IMR-90 (cell line): ENCODE results near the gene EIF1. TPM values are rescaled to one million over a fixed set of nuclear protein-coding genes. Genes with fewer than 3 reads are reported as not detected.

Source experiments
- ATAC-seq: fragments of 200-7000 bp; cut with Tn5 transposase; 2 replicates; pipeline ENCODE4 v1.9.1; 2020; ENCODE audit warnings: low read depth, mild to moderate bottlenecking, moderate library complexity
- BruUV-seq: library from RNA; stranded (reverse); fragments of 400-500 nt; replicated peaks from 2 replicates; lab custom pipeline; 2021; lab: Mats Ljungman, UMichigan
- CTCF ChIA-PET: fragments of 300-600 bp; formaldehyde crosslinking; extraction: SDS; loops from one replicate; lab custom pipeline; 2021; ENCODE audit warnings: antibody characterized with exemption; lab: Yijun Ruan, JAX
- POLR2A ChIA-PET: fragments of 300-600 bp; sonication (Branson Sonifier 250); formaldehyde crosslinking; loops from one replicate; lab custom pipeline; 2022; ENCODE audit warnings: antibody characterized with exemption; ENCODE audit not compliant: unreplicated experiment; lab: Charles Lee
- DNase-seq: peaks from one replicate; pipeline ENCODE4 v3.0.0; 2013
- H2AFZ ChIP-seq: replicated peaks from 2 replicates; pipeline ENCODE3; 2013; ENCODE audit warnings: low read length, mild to moderate bottlenecking; ENCODE audit not compliant: poor library complexity
- H2AK5ac ChIP-seq: 2 replicates; pipeline ENCODE4 v1.6.1; 2013; ENCODE audit warnings: low read depth, low read length, inconsistent platforms
- H2AK9ac ChIP-seq: replicated peaks from 2 replicates; pipeline ENCODE3; 2013; ENCODE audit warnings: mild to moderate bottlenecking, low read depth, low read length, moderate library complexity; ENCODE audit not compliant: poor library complexity
- H2BK120ac ChIP-seq: 2 replicates; pipeline ENCODE4 v1.6.1; 2013; ENCODE audit warnings: low read depth, low read length, inconsistent platforms
- H2BK15ac ChIP-seq: 3 replicates; pipeline ENCODE4 v1.6.1; 2013; ENCODE audit warnings: low read depth, low read length, inconsistent platforms
- H2BK20ac ChIP-seq: 2 replicates; pipeline ENCODE4 v1.6.1; 2013; ENCODE audit warnings: low read depth, mild to moderate bottlenecking, inconsistent platforms, low read length, moderate library complexity
- H2BK5ac ChIP-seq: 2 replicates; pipeline ENCODE4 v1.6.1; 2013; ENCODE audit warnings: mild to moderate bottlenecking, low read depth, low read length, inconsistent platforms; ENCODE audit not compliant: poor library complexity, severe bottlenecking
- H3K14ac ChIP-seq: replicated peaks from 2 replicates; pipeline ENCODE4 v1.6.1; 2013; ENCODE audit warnings: low read depth, low read length, inconsistent platforms
- H3K18ac ChIP-seq: 2 replicates; pipeline ENCODE4 v1.6.1; 2013; ENCODE audit warnings: low read depth, low read length, control low read depth
- H3K23ac ChIP-seq: 2 replicates; pipeline ENCODE4 v1.6.1; 2013; ENCODE audit warnings: low read depth, low read length, inconsistent platforms
- H3K27ac ChIP-seq: 2 replicates; pipeline ENCODE4 v1.5.1; 2013; ENCODE audit warnings: mild to moderate bottlenecking, control low read depth, low read length; ENCODE audit not compliant: insufficient read depth
- H3K27me3 ChIP-seq: 2 replicates; pipeline ENCODE4 v1.6.1; 2013; ENCODE audit warnings: low read length; ENCODE audit not compliant: control insufficient read depth, insufficient read depth
- H3K36me3 ChIP-seq: 2 replicates; pipeline ENCODE4 v1.6.1; 2013; ENCODE audit warnings: low read length, mixed read lengths; ENCODE audit not compliant: control insufficient read depth, insufficient read depth
- H3K4ac ChIP-seq: 2 replicates; pipeline ENCODE4 v1.6.1; 2013; ENCODE audit warnings: low read depth, low read length, inconsistent platforms
- H3K4me1 ChIP-seq: 2 replicates; pipeline ENCODE4 v1.6.1; 2013; ENCODE audit warnings: low read length, mixed read lengths; ENCODE audit not compliant: control insufficient read depth, insufficient read depth
- H3K4me2 ChIP-seq: 2 replicates; pipeline ENCODE4 v1.6.1; 2013; ENCODE audit warnings: low read depth, mild to moderate bottlenecking, control low read depth, low read length, moderate library complexity
- H3K4me3 ChIP-seq: 2 replicates; pipeline ENCODE4 v1.5.1; 2013; ENCODE audit warnings: low read depth, mild to moderate bottlenecking, control low read depth, low read length, moderate library complexity; ENCODE audit not compliant: insufficient read depth
- H3K56ac ChIP-seq: 2 replicates; pipeline ENCODE4 v1.6.1; 2013; ENCODE audit warnings: low read length, inconsistent platforms; ENCODE audit not compliant: insufficient read depth; ENCODE audit errors: extremely low read depth
- H3K79me1 ChIP-seq, 2 experiments: 2 replicates each; pipeline ENCODE4 v1.6.1; 2013; ENCODE audit warnings: low read length in 2 of 2, inconsistent platforms in 1 of 2, low read depth in 1 of 2
- H3K9ac ChIP-seq: 2 replicates; pipeline ENCODE4 v1.6.1; 2013; ENCODE audit warnings: low read depth, low read length, control low read depth
- H3K9me1 ChIP-seq: 2 replicates; pipeline ENCODE4 v1.6.1; 2013; ENCODE audit warnings: low read length, inconsistent platforms; ENCODE audit not compliant: insufficient read depth
- H3K9me3 ChIP-seq: 2 replicates; pipeline ENCODE4 v1.6.1; 2013; ENCODE audit warnings: low read length; ENCODE audit not compliant: control insufficient read depth, insufficient read depth
- H4K20me1 ChIP-seq: 2 replicates; pipeline ENCODE4 v1.6.1; 2013; ENCODE audit warnings: low read length, inconsistent platforms; ENCODE audit not compliant: insufficient read depth
- H4K5ac ChIP-seq: 2 replicates; pipeline ENCODE4 v1.6.1; 2013; ENCODE audit warnings: mild to moderate bottlenecking, low read depth, low read length, control low read depth
- H4K8ac ChIP-seq, 2 experiments: 2 replicates each; pipeline ENCODE4 v1.6.1; 2013; ENCODE audit warnings: low read depth in 2 of 2, low read length in 2 of 2, control low read depth in 1 of 2, inconsistent platforms in 1 of 2
- H4K91ac ChIP-seq: 2 replicates; pipeline ENCODE4 v1.6.1; 2013; ENCODE audit warnings: low read depth, low read length, inconsistent platforms; ENCODE audit not compliant: insufficient read depth
- BHLHE40 ChIP-seq: fragments of 150-350 bp; IDR thresholded peaks from 2 replicates; pipeline ENCODE4 v1.6.1; 2016; ENCODE audit warnings: mild to moderate bottlenecking, low read depth, low read length
- CHD1 ChIP-seq: IDR thresholded peaks from 2 replicates; pipeline ENCODE4 v1.6.1; 2012; ENCODE audit warnings: low read depth, low read length, improper control_type of control experiment
- CTCF ChIP-seq: conservative IDR thresholded peaks from 2 replicates; pipeline ENCODE4 v1.5.1; 2012; ENCODE audit warnings: mild to moderate bottlenecking, low read depth, low read length, improper control_type of control experiment
- ELK1 ChIP-seq: fragments of 150-350 bp; IDR thresholded peaks from 2 replicates; pipeline ENCODE4 v1.6.1; 2016; ENCODE audit warnings: low read depth, mild to moderate bottlenecking, low read length, moderate library complexity, borderline replicate concordance
- FOS ChIP-seq: fragments of 150-350 bp; IDR thresholded peaks from 2 replicates; pipeline ENCODE4 v1.6.1; 2016; ENCODE audit warnings: low read depth, low read length
- MXI1 ChIP-seq: IDR thresholded peaks from 2 replicates; pipeline ENCODE4 v1.6.1; 2012; ENCODE audit warnings: low read depth, mild to moderate bottlenecking, low read length, moderate library complexity, borderline replicate concordance
- NFE2L2 ChIP-seq: fragments of 150-350 bp; IDR thresholded peaks from 2 replicates; pipeline ENCODE4 v1.6.1; 2016; ENCODE audit warnings: low read depth, mild to moderate bottlenecking, low read length
- RAD21 ChIP-seq: IDR thresholded peaks from 2 replicates; pipeline ENCODE4 v1.6.1; 2012; ENCODE audit warnings: low read length, improper control_type of control experiment
- RCOR1 ChIP-seq: IDR thresholded peaks from 2 replicates; pipeline ENCODE4 v1.6.1; 2012; ENCODE audit warnings: mild to moderate bottlenecking, low read length, improper control_type of control experiment; ENCODE audit not compliant: insufficient replicate concordance
- USF2 ChIP-seq: fragments of 150-350 bp; IDR thresholded peaks from 2 replicates; pipeline ENCODE4 v1.6.1; 2017; ENCODE audit warnings: mild to moderate bottlenecking, antibody characterized with exemption, low read length, low read depth
- WGBS, 2 experiments: methylation state at CpG; one replicate each; pipeline versions ENCODE4 v1.1.5 to v1.1.7; 2013; ENCODE audit warnings: missing lambda C conversion rate in 2 of 2; ENCODE audit not compliant: insufficient read length in 1 of 2; ENCODE audit errors: extremely low coverage in 2 of 2; 5-methylcytosine and 5-hydroxymethylcytosine counted together
- dilution Hi-C: fragments of 300-500 bp; cut with HindIII; formaldehyde crosslinking; loops from one replicate; pipeline ENCODE4 v1.14.3; 2018; ENCODE audit warnings: low sequenced_read_pairs; ENCODE audit not compliant: unreplicated experiment
- in situ Hi-C: fragments of 300-500 bp; cut with MboI; formaldehyde crosslinking; loops from 3 replicates; pipeline ENCODE4 v1.14.3; 2019; ENCODE audit warnings: low sequenced_read_pairs, inconsistent platforms, mixed read lengths
- intact Hi-C: fragments of 100-400 bp; cut with micrococcal nuclease; formaldehyde crosslinking; loops from 2 replicates; pipeline ENCODE4 v1.10.0; 2022
- polyA plus RNA-seq, 3 experiments: library from polyadenylated mRNA; depleted of rRNA; stranded (reverse); fragments of >200 nt; gene quantifications; 2 replicates each; pipeline ENCODE4 v1.2.3, GENCODE V29; 2012; ENCODE audit warnings: low replicate concordance in 1 of 3
- total RNA-seq: library from RNA; depleted of rRNA; stranded (reverse); fragments of >200 nt; gene quantifications from 2 replicates; pipeline ENCODE4 v1.2.3, GENCODE V29; 2012

The EIF1 gene
- total and polyA plus RNA-seq, 2 of the 4 experiments (the other 2 are of a cell fraction): 89.4 to 381 TPM

- H3K9me1 ChIP-seq: peaks cover 9% of the 10 kb centered on the region
- peak overlapping the region; percentile 69 for H2AFZ ChIP-seq
- no peaks in the 10 kb centered on the region for H3K9me3 ChIP-seq
- no peak overlapping the region for H2BK15ac ChIP-seq
- no peak overlapping the region for H2AK9ac ChIP-seq
- intact Hi-C loops (no loop called here), in situ Hi-C loops (loop anchor here (25.0 kb wide), 1 partner anchor 1289 kb away; the partner anchor contains the start of gene GJD3), dilution Hi-C loops (no loop called here)
- no peak overlapping the region for H2BK5ac ChIP-seq
- TF ChIP-seq ELK1 (no peak), USF2 (no peak), RAD21 (no peak), FOS (no peak), MXI1 (no peak), CTCF (no peak), BHLHE40 (no peak), CHD1 (no peak), RCOR1 (no peak), NFE2L2 (no peak)
- WGBS, 2 experiments: 76% methylated on average over 10 of the region's 15 CpGs; no CpG with 5 or more reads in 1 of the 2 experiments
- H3K4me2 ChIP-seq: no peak overlapping the region
- no TSS peak for BruUV-seq
- no peak overlapping the region for H3K18ac ChIP-seq
- no peak overlapping the region for H3K23ac ChIP-seq
- H2BK120ac ChIP-seq: no peak overlapping the region
- ChIA-PET CTCF (interaction anchor here (1.7 to 3.8 kb wide), 2 partner anchors 12 to 102 kb away, joined by 4 to 36 read pairs; no protein-coding TSS in a partner anchor), POLR2A (no interaction called here)
- H3K14ac ChIP-seq: no peak overlapping the region
- no peak overlapping the region for H3K4ac ChIP-seq
- no peaks in the 10 kb centered on the region; the same call in 1 of the 2 replicates for H3K27me3 ChIP-seq
- no peak overlapping the region for H4K91ac ChIP-seq
- no peaks in the 10 kb centered on the region for H3K36me3 ChIP-seq
- DNase-seq (no peak), ATAC-seq (no peak)
- no peak overlapping the region for H2BK20ac ChIP-seq
- no peak overlapping the region for H3K27ac ChIP-seq
- H3K9ac ChIP-seq: no peak overlapping the region
- H3K56ac ChIP-seq: no peak overlapping the region
- no peak overlapping the region for H4K8ac ChIP-seq
- H4K20me1 ChIP-seq: no peaks in the 10 kb centered on the region
- no peak overlapping the region for H3K4me3 ChIP-seq
- no peaks in the 10 kb centered on the region for H3K79me1 ChIP-seq
- peaks cover 10% of the 10 kb centered on the region for H3K4me1 ChIP-seq
- H2AK5ac ChIP-seq: no peak overlapping the region
- no peak overlapping the region for H4K5ac ChIP-seq
Observed at GRCh38 chr17:41650794-41651624, 37.7 kb upstream of the EIF1 start.
